ENCODE data around the gene SLC39A9. TPM values are rescaled to one million over a fixed set of nuclear protein-coding genes. Genes with fewer than 3 reads are reported as not detected.

Gene SLC39A9
- total and polyA plus RNA-seq, 2 experiments from 2014 or later, result 17.7 to 48.1 TPM

DNA sequence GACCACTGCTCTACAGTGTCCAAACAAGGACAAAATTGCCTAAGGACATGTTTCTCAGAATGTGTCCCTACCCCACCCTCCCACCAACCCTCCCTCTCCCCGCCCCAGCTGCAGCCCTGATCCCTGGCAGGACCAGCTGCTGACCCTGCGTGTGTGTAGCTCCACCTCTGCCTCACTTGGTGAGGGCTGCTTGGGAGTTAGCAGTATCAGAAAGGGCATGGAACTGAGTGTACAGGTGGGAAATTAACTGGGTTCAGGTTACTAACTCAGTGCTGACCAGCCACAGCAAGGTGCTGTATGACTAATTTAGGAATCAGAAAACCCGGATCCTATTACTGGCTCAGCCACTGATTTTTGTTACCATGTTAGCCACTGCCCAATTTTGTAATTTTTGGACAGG, 74.8 kb downstream of the SLC39A9 start (continued):
- TF ChIP-seq, protein P1, sequence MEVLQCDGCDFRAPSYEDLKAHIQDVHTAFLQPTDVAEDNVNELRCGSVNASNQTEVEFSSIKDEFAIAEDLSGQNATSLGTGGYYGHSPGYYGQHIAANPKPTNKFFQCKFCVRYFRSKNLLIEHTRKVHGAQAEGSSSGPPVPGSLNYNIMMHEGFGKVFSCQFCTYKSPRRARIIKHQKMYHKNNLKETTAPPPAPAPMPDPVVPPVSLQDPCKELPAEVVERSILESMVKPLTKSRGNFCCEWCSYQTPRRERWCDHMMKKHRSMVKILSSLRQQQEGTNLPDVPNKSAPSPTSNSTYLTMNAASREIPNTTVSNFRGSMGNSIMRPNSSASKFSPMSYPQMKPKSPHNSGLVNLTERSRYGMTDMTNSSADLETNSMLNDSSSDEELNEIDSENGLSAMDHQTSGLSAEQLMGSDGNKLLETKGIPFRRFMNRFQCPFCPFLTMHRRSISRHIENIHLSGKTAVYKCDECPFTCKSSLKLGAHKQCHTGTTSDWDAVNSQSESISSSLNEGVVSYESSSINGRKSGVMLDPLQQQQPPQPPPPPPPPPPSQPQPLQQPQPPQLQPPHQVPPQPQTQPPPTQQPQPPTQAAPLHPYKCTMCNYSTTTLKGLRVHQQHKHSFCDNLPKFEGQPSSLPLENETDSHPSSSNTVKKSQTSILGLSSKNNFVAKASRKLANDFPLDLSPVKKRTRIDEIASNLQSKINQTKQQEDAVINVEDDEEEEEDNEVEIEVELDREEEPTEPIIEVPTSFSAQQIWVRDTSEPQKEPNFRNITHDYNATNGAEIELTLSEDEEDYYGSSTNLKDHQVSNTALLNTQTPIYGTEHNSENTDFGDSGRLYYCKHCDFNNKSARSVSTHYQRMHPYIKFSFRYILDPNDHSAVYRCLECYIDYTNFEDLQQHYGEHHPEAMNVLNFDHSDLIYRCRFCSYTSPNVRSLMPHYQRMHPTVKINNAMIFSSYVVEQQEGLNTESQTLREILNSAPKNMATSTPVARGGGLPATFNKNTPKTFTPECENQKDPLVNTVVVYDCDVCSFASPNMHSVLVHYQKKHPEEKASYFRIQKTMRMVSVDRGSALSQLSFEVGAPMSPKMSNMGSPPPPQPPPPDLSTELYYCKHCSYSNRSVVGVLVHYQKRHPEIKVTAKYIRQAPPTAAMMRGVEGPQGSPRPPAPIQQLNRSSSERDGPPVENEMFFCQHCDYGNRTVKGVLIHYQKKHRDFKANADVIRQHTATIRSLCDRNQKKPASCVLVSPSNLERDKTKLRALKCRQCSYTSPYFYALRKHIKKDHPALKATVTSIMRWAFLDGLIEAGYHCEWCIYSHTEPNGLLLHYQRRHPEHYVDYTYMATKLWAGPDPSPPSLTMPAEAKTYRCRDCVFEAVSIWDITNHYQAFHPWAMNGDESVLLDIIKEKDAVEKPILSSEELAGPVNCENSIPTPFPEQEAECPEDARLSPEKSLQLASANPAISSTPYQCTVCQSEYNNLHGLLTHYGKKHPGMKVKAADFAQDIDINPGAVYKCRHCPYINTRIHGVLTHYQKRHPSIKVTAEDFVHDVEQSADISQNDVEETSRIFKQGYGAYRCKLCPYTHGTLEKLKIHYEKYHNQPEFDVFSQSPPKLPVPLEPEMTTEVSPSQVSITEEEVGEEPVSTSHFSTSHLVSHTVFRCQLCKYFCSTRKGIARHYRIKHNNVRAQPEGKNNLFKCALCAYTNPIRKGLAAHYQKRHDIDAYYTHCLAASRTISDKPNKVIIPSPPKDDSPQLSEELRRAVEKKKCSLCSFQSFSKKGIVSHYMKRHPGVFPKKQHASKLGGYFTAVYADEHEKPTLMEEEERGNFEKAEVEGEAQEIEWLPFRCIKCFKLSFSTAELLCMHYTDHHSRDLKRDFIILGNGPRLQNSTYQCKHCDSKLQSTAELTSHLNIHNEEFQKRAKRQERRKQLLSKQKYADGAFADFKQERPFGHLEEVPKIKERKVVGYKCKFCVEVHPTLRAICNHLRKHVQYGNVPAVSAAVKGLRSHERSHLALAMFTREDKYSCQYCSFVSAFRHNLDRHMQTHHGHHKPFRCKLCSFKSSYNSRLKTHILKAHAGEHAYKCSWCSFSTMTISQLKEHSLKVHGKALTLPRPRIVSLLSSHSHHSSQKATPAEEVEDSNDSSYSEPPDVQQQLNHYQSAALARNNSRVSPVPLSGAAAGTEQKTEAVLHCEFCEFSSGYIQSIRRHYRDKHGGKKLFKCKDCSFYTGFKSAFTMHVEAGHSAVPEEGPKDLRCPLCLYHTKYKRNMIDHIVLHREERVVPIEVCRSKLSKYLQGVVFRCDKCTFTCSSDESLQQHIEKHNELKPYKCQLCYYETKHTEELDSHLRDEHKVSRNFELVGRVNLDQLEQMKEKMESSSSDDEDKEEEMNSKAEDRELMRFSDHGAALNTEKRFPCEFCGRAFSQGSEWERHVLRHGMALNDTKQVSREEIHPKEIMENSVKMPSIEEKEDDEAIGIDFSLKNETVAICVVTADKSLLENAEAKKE (CRISPR knock-in tag; IDR thresholded peaks at IDR 0.05), result no peak
- TF ChIP-seq, protein P2, sequence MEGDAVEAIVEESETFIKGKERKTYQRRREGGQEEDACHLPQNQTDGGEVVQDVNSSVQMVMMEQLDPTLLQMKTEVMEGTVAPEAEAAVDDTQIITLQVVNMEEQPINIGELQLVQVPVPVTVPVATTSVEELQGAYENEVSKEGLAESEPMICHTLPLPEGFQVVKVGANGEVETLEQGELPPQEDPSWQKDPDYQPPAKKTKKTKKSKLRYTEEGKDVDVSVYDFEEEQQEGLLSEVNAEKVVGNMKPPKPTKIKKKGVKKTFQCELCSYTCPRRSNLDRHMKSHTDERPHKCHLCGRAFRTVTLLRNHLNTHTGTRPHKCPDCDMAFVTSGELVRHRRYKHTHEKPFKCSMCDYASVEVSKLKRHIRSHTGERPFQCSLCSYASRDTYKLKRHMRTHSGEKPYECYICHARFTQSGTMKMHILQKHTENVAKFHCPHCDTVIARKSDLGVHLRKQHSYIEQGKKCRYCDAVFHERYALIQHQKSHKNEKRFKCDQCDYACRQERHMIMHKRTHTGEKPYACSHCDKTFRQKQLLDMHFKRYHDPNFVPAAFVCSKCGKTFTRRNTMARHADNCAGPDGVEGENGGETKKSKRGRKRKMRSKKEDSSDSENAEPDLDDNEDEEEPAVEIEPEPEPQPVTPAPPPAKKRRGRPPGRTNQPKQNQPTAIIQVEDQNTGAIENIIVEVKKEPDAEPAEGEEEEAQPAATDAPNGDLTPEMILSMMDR (conservative IDR thresholded peaks at IDR 0.05; ENCODE audit: low read depth in 2 of 2), result no peak
- no peak for TF ChIP-seq EZH2 (IDR thresholded peaks at IDR 0.05; ENCODE audit: low read depth, unreplicated experiment)
- no peak for TF ChIP-seq EZH2phosphoT487 (IDR thresholded peaks at IDR 0.05; ENCODE audit: unreplicated experiment)
- TF ChIP-seq JUNB (IDR thresholded peaks at IDR 0.05; ENCODE audit: unreplicated experiment), result no peak

DNA sequence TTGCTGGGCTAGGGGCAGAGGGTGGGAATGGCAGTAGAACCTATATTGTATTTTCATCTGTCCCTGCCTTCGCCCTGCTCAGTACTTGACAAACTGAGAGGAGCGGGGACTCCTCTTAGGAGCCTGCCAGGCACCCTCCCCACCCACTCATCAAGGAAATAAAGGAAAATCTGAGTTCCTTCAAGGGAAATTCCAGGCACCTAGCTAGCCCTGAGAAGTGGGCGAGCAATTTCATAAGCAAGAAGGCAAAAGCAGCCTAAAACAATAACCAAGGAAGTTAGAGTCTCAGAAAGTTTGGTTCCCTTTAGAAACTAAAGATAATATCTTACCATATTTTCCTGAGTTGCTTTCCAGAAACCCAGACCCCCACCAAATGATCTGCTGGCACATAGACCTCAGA, 75.5 kb downstream of the SLC39A9 start:
- ATAC-seq, result no peak
- no peak overlapping the region; the same call in 1 of the 2 replicates for H3K27ac Mint-ChIP-seq
- Histone ChIP-seq H3K9me2 (ENCODE audit: insufficient read depth) (no peaks in the 10 kb centered on the region), H4K20me1 (replicated peaks; ENCODE audit: insufficient read depth) (no peaks in the 10 kb centered on the region), H3K79me2 (replicated peaks; ENCODE audit: insufficient read depth) (no peaks in the 10 kb centered on the region), H3K4me1 (ENCODE audit: insufficient read depth) (no peaks in the 10 kb centered on the region), H3K36me3 (ENCODE audit: insufficient read depth) (no peaks in the 10 kb centered on the region), H3K27me3 (ENCODE audit: insufficient read depth) (no peaks in the 10 kb centered on the region), H3K4me2 (no peak overlapping the region), H2AFZ (no peak overlapping the region), H3K27ac (ENCODE audit: low read depth) (no peak overlapping the region), H3K4me3 (no peak overlapping the region), H3F3A (replicated peaks; ENCODE audit: low read depth) (no peaks in the 10 kb centered on the region)
- TF ChIP-seq JUNB (IDR thresholded peaks at IDR 0.05; ENCODE audit: unreplicated experiment) (no peak), ZNF331 (CRISPR knock-in tag; IDR thresholded peaks at IDR 0.05; ENCODE audit: low read depth) (no peak), EZH2 (IDR thresholded peaks at IDR 0.05; ENCODE audit: low read depth, unreplicated experiment) (no peak)
- TF ChIP-seq, protein P1 (CRISPR knock-in tag; IDR thresholded peaks at IDR 0.05), result no peak
- H3K36me3 Mint-ChIP-seq (ENCODE audit: low read depth), result no peaks in the 10 kb centered on the region
- no peak for DNase-seq (ENCODE audit: low spot score)
- H3K4me3 Mint-ChIP-seq, result no peak overlapping the region
- peaks cover 6% of the 10 kb centered on the region; the same call in 2 of the 3 replicates for H3K9me3 Mint-ChIP-seq
- H3K27me3 Mint-ChIP-seq (ENCODE audit: insufficient read depth, low read depth, poor library complexity), result peaks cover 12% of the 10 kb centered on the region
- no peaks in the 10 kb centered on the region for H3K4me1 Mint-ChIP-seq

Data from GM23338 (cell line).